AG10803 (cell line): ENCODE data around the gene PREP.

ENCODE experiments used
- DNase-seq: peaks from one replicate; pipeline ENCODE4 v3.0.0; 2010; ENCODE audit warnings: low read depth
- H3K4me3 ChIP-seq: 2 replicates; pipeline ENCODE4 v1.5.1; 2011; ENCODE audit warnings: mild to moderate bottlenecking, low read length, control low read depth
- TF ChIP-seq, protein P1 (sequence below): conservative IDR thresholded peaks from 2 replicates; pipeline ENCODE4 v1.5.1; 2011; ENCODE audit warnings: mild to moderate bottlenecking, low read length, control low read depth, inconsistent platforms

PREP gene

DNA sequence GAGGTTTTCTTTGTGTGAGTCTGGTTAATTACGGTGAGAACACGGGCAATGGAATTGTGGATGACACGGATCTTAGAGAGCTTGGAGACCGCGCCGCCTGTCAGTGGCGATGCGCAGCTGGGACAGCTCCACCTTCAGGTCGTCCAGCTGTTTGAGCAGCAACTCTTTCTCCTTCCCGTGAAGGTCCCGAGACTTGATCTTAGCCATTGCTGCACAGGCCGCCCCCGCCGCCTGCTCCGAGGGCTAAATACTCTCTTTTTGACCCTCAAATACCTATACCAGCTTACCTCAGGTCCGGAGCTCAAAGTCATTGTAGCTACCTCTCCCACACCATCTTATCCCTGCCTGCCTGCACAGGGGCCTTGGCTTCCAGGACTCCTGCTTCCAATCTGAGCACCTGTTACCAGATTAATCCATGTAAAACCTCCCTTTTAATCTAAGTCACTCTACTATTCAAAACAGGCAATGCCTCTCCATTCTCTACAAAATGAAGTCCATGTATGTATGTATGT lies 100.2 kb downstream of the PREP start:
- H3K4me3 ChIP-seq: peak overlapping the region; percentile 1; the same call in 1 of the 2 replicates
- DNase-seq: peak; percentile 35
- TF ChIP-seq, protein P1, sequence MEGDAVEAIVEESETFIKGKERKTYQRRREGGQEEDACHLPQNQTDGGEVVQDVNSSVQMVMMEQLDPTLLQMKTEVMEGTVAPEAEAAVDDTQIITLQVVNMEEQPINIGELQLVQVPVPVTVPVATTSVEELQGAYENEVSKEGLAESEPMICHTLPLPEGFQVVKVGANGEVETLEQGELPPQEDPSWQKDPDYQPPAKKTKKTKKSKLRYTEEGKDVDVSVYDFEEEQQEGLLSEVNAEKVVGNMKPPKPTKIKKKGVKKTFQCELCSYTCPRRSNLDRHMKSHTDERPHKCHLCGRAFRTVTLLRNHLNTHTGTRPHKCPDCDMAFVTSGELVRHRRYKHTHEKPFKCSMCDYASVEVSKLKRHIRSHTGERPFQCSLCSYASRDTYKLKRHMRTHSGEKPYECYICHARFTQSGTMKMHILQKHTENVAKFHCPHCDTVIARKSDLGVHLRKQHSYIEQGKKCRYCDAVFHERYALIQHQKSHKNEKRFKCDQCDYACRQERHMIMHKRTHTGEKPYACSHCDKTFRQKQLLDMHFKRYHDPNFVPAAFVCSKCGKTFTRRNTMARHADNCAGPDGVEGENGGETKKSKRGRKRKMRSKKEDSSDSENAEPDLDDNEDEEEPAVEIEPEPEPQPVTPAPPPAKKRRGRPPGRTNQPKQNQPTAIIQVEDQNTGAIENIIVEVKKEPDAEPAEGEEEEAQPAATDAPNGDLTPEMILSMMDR: peak; percentile 59

DNA sequence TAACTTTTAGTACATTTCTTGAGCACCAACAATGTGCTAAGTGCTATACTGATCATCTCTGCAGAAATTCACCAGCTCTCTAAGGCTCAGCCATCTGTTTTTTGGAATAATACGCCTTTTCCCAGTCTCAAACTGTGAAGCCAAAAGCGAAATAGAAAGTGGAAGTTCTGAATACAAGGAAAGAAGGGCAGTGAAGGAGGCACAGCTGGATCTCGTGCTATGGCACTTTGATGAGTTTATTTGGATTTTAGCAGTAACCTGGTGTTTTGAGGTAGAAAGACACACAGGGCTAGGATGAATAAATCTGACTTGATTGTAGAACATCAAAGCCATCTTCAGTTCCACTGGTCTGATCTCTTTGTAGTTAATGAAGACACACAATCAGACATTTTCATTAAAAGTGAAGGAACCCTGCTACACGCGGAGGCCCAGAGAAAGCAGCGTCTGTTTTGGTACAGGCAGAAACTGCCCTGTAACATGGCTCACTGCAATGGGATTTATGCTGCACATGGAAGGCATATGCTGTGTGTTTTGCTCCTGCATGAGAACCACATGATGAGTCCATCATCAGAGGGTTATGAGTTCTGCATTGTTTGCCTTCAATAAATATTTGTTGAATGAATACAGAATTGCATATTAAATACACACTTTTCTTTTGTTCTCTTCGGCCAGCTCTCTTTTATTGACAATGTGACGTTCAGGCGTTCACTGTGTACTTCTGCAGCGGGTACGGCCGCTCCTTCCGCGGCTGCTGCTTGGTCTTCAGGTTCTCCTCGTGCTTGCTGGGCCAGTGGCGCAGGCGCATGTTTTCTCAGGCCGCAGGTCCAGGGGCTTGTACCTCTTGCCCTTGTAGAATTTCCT lies 100.9 kb downstream of the PREP start:
- DNase-seq: peak; percentile 60
- H3K4me3 ChIP-seq: peak overlapping the region; percentile 1
- TF ChIP-seq, protein P1: no peak

DNA sequence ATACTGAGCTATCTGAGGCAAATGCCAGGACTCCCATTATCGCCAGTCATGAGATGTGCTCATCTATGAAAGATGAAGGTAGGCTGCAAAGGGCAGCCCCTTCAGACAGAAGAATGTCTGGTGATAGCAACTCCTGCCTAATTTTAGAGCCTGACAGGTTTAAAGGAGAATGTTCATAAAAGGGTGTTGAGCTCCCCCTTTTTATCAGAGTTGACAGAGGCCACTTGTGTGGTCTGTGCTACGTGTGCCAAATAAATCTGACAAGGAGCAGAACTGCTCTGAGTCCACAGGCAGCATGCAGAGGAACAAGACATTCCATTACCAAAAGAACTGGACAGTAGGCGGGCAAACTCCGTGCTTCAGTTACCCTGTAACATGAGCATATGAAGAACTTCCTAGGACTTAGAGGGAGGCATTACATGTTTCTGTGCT lies 101.8 kb downstream of the PREP start:
- no peak overlapping the region for H3K4me3 ChIP-seq
- peak; percentile 34 for DNase-seq
- TF ChIP-seq, protein P1: no peak

DNA sequence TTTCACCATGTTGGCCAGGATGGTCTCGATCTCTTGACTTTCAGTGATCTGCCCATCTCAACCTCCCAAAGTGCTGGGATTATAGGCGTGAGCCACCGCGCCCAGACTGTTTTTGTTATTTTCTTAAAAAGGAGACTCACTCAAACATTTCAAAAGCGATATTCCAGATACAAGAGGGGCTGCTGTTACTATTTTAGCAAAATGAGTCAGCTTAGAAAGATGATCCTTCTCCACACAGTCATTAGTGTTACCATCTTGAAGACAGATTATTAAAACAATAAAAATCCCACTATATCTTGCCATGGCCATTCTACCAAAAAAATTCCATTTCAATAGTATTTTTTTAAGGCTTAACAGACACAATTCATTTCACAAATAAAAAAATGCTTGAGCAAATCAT lies 102.8 kb downstream of the PREP start:
- peak; percentile 29 for DNase-seq
- TF ChIP-seq, protein P1: no peak
- H3K4me3 ChIP-seq: no peak overlapping the region

DNA sequence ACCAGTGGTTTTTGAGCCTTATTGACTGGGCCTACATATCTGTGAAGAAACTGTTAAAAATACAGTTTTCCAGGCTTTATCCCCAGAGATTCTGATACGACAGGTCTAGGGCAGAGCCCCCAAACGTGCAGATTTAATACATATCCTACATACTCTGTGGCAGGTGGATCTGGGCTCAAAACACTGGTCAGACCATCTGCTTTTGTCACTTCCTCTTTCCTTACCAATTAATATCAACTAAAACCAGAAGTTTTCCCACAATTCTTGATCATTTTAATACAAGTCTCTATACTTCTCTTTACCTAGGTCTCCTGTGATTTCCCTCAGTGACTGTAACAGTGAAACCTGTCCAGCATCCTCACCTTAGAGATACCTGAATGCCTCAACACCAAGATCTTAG lies 108.8 kb downstream of the PREP start:
- no peak overlapping the region for H3K4me3 ChIP-seq
- DNase-seq: no peak
- TF ChIP-seq, protein P1: no peak

DNA sequence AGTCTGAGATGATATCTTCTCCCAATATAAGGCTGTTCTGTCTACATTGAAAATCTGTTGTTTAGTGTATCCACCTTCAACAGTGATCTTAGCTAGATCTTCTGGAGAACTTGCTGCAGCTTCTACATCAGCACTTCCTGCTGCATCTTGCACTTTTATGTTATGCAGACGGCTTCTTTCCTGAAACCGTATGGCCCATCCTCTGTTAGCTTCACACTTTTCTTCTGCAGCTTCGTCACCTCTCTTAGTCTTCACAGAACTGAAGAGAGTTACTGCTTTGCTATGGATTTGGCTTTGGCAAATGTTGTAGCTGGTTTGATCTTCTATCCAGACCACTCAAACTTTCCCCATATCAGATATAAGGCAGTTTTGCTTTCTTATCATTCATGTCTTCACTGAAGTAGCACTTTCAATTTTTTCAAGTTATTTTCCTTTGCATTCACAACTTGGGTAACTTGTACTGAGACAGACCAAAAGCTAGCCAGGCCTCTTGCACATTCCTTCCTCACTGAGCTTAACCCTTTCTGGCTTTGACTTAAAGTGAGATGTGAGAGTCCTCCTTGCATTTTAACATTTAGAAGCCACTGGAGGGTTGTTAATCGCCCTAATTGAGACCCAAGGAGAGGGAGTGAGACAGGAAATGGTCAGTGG lies 110.1 kb downstream of the PREP start:
- H3K4me3 ChIP-seq: no peak overlapping the region
- TF ChIP-seq, protein P1: no peak

DNA sequence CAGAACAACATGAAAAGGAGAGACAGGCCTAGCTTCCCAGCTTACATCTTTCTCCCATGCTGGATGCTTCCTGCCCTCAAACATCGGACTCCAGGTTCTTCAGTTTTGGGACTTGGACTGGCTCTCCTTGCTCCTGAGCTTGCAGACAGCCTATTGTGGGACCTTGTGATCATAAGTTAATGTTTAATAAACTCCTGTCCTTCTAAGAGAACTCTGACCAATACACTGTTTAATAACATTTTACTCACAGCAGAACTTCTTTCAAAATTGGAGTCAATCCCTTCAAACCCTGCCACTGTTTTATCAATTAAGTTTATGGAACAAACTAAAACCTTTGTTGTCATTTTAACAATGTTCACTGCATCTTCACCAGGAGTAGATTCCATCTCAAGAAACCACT lies 111.4 kb downstream of the PREP start:
- TF ChIP-seq, protein P1: no peak
- DNase-seq: no peak
- no peak overlapping the region for H3K4me3 ChIP-seq

More for the DNA sequence above, 110.1 kb downstream of the PREP start:
- no peak for DNase-seq
